ENCODE data around the gene RSRC1.

DNA sequence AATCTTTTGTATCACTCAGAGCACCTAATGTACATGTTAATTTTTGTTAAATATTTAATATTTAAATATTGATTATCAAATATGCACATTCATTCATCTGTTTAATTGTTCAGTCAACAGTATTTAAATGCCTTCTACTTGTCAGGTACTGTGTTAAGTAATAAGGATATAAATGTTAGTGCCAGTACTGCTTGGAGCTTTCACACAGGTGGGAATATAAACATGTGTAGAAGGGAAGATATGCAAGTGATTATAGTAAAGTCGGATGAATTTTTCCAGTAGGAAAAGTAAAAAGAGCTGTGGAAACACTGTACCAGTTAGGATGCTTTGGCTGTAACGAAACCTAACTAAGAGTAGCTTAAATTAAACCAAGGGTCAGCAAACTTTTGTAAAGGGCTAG is 95.4 kb downstream of the RSRC1 start:
- no peak for TF ChIP-seq POLR2A (IDR thresholded peaks at IDR 0.05)
- TF ChIP-seq CTCF (IDR thresholded peaks at IDR 0.05): no peak

Data from esophagus squamous epithelium (tissue), 4 donors.